K562 (cell line): ENCODE data around the gene MCU. TPM values are rescaled to one million over a fixed set of nuclear protein-coding genes. Genes with fewer than 3 reads are reported as not detected.
A peak's percentile ranks its signal among the peaks of the same experiment; 100 is the strongest.

Experiments
- CBFA2T3 ChIP-seq: fragments of 450-650 bp; IDR thresholded peaks from 2 replicates; pipeline ENCODE4 v1.6.1; 2017
- CTBP1 ChIP-seq: fragments of 450-650 bp; IDR thresholded peaks from 2 replicates; pipeline ENCODE4 v1.6.1; 2016; ENCODE audit warnings: borderline replicate concordance
- CUX1 ChIP-seq: fragments of 200-800 bp; sonication (Bioruptor generic); IDR thresholded peaks from 2 replicates; pipeline ENCODE4 v1.6.1; 2016; ENCODE audit warnings: missing genetic modification characterization, missing compliant biosample characterization
- GTF2F1 ChIP-seq: IDR thresholded peaks from 2 replicates; pipeline ENCODE4 v1.6.1; 2011; ENCODE audit warnings: low read depth, low read length, improper control_type of control experiment
- MAZ ChIP-seq, 2 experiments: fragments of 450-650 bp in 1 of 2; sonication (generic) in 1 of 2; formaldehyde crosslinking; IDR thresholded peaks in 1 of 2; conservative IDR thresholded peaks in 1 of 2; 2 replicates each; pipeline versions ENCODE4 v1.4.0 to v1.5.0; 2020; ENCODE audit warnings: mild to moderate bottlenecking in 1 of 2, missing genetic modification reagents in 1 of 2
- MNT ChIP-seq, 2 experiments: fragments of 450-650 bp; conservative IDR thresholded peaks; 2 replicates each; pipeline ENCODE4 v1.6.1; 2017; ENCODE audit warnings: mild to moderate bottlenecking in 2 of 2, moderate library complexity in 2 of 2
- POLR2AphosphoS2 ChIP-seq: IDR thresholded peaks from 2 replicates; pipeline ENCODE4 v1.6.1; 2012; ENCODE audit warnings: low read length, improper control_type of control experiment
- RCOR1 ChIP-seq, 2 experiments: IDR thresholded peaks; 2 replicates each; pipeline ENCODE4 v1.6.1; 2012; ENCODE audit warnings: low read depth in 2 of 2, low read length in 2 of 2, borderline replicate concordance in 1 of 2, improper control_type of control experiment in 1 of 2
- SMAD4 ChIP-seq: fragments of 250-450 bp; sonication (Bioruptor Pico); conservative IDR thresholded peaks from 2 replicates; pipeline ENCODE4 v1.8.0; 2021; ENCODE audit warnings: inconsistent platforms, mild to moderate bottlenecking, moderate library complexity
- TAF15 ChIP-seq: fragments of 200-400 bp; formaldehyde crosslinking; IDR thresholded peaks from 2 replicates; pipeline ENCODE4 v1.6.1; 2017; ENCODE audit warnings: mild to moderate bottlenecking, low read depth, low read length, moderate library complexity
- TBL1XR1 ChIP-seq, 2 experiments: IDR thresholded peaks; 2 replicates each; pipeline ENCODE4 v1.6.1; 2012; ENCODE audit warnings: improper control_type of control experiment in 2 of 2, low read length in 2 of 2, mild to moderate bottlenecking in 1 of 2
- TCF3 ChIP-seq: sonication (generic); formaldehyde crosslinking; IDR thresholded peaks from 2 replicates; pipeline ENCODE4 v1.4.0; 2020; ENCODE audit warnings: mild to moderate bottlenecking, missing genetic modification reagents
- THAP7 ChIP-seq: fragments of 250-450 bp; sonication (Bioruptor Pico); IDR thresholded peaks from 2 replicates; pipeline ENCODE4 v1.5.0; 2021
- TSC22D4 ChIP-seq: fragments of 450-650 bp; IDR thresholded peaks from 2 replicates; pipeline ENCODE4 v1.6.1; 2016; ENCODE audit warnings: missing genetic modification characterization, missing biosample characterization, control low read depth
- ZBTB9 ChIP-seq: fragments of 450-650 bp; formaldehyde crosslinking; IDR thresholded peaks from 2 replicates; pipeline ENCODE4 v1.4.0; 2020; ENCODE audit warnings: mild to moderate bottlenecking, moderate library complexity
- ZNF274 ChIP-seq: IDR thresholded peaks from 2 replicates; pipeline ENCODE4 v1.6.1; 2011; ENCODE audit warnings: low read depth, mild to moderate bottlenecking, low read length, moderate library complexity, borderline replicate concordance
- ZNF445 ChIP-seq: fragments of 250-450 bp; sonication (Bioruptor Pico); IDR thresholded peaks from 2 replicates; pipeline ENCODE4 v1.4.0; 2020; ENCODE audit warnings: low read depth, mild to moderate bottlenecking, moderate library complexity
- ZNF511 ChIP-seq: sonication (generic); formaldehyde crosslinking; IDR thresholded peaks from 2 replicates; pipeline ENCODE4 v1.8.0; 2022; ENCODE audit warnings: mild to moderate bottlenecking, missing genetic modification reagents
- ZNF830 ChIP-seq: fragments of 250-450 bp; sonication (Bioruptor Pico); IDR thresholded peaks from 2 replicates; pipeline ENCODE4 v1.5.0; 2021; ENCODE audit warnings: mild to moderate bottlenecking
- polyA plus RNA-seq, 8 experiments: library from polyadenylated mRNA; depleted of rRNA in 4 of 8; stranded (reverse) in 5 of 8; unstranded in 3 of 8; fragments of >200 nt; fragmentation: Nextera tagmentation in 2 of 8; fragmentation: Illumina TruSeq in 1 of 8; extraction: Ambion mirVana in 2 of 8; extraction: Trizol in 1 of 8; gene quantifications; 2 replicates each; pipeline versions ENCODE4 v1.2.1 to v1.2.3, GENCODE V29; 2011 to 2014; ENCODE audit warnings: inconsistent platforms in 1 of 8, missing spikeins in 1 of 8
- total RNA-seq, 7 experiments: library from RNA; depleted of rRNA in 6 of 7; stranded (reverse); fragments of >200 nt in 6 of 7; fragmentation: Illumina TruSeq in 2 of 7; extraction: Trizol in 2 of 7; gene quantifications; 2 replicates each; pipeline versions ENCODE4 v1.2.1 to v1.2.3, GENCODE V29; 2011 to 2021; ENCODE audit warnings: low replicate concordance in 1 of 7

The MCU gene
- total and polyA plus RNA-seq, 9 of the 15 experiments (the other 6 are each of a cell fraction or from before 2014, with no cell fraction given), result 8.2 to 88.8 (median 21.3) TPM

GRCh38 chr10:72689660-72690059 lies 2.3 kb upstream of the MCU start (continued):
- no peak for TF ChIP-seq CUX1
- TF ChIP-seq ZBTB9, result peak; percentile 63; the same call in 1 of the 2 replicates
- peak in 1 of 2 experiments; percentile 21; a peak in 1 of 4 replicates for TF ChIP-seq MNT (conservative IDR thresholded peaks at IDR 0.05)
- TF ChIP-seq CTBP1, result no peak
- no peak for TF ChIP-seq THAP7 (CRISPR knock-in tag)
- TF ChIP-seq SMAD4 (CRISPR knock-in tag), result no peak
- TF ChIP-seq ZNF445 (CRISPR knock-in tag), result no peak
- TF ChIP-seq TAF15, result no peak
- no peak for TF ChIP-seq ZNF511
- TF ChIP-seq TCF3, result peak; percentile 61
- no peak for TF ChIP-seq GTF2F1
- TF ChIP-seq TBL1XR1 (IDR thresholded peaks at IDR 0.05; ENCODE audit: low read length in 2 of 2), result peak in 1 of 2 experiments; percentile 53; a peak in 1 of 4 replicates
- TF ChIP-seq TSC22D4 (tag), result no peak
- no peak for TF ChIP-seq MAZ (CRISPR knock-in tag; conservative IDR thresholded peaks at IDR 0.05 in 1 of 2, IDR thresholded peaks at IDR 0.05 in 1 of 2)
- no peak for TF ChIP-seq ZNF274
- no peak for TF ChIP-seq ZNF830 (CRISPR knock-in tag)
- no peak for TF ChIP-seq POLR2AphosphoS2
- TF ChIP-seq CBFA2T3, result peak; percentile 81
- TF ChIP-seq RCOR1 (IDR thresholded peaks at IDR 0.05; ENCODE audit: borderline replicate concordance in 1 of 2, low read depth in 2 of 2, low read length in 2 of 2), result peak in 1 of 2 experiments; percentile 78; a peak in 2 of 4 replicates
